Neural crest cell (in vitro differentiated cells): ENCODE measurements around the gene KIF9. TPM values are rescaled to one million over a fixed set of nuclear protein-coding genes. Genes with fewer than 3 reads are reported as not detected.

Source experiments
- DNase-seq: peaks from one replicate; pipeline ENCODE4 v3.0.0; 2021; ENCODE audit warnings: low read depth, mixed read lengths, low spot score
- H3K27ac Mint-ChIP-seq: one replicate; pipeline ENCODE4 v1.8.0; 2021; ENCODE audit warnings: mild to moderate bottlenecking, mixed read lengths; ENCODE audit not compliant: unreplicated experiment
- H3K27me3 Mint-ChIP-seq: 2 replicates; pipeline ENCODE4 v1.8.0; 2021; ENCODE audit warnings: low read depth, mild to moderate bottlenecking, mixed read lengths
- H3K36me3 Mint-ChIP-seq: 2 replicates; pipeline ENCODE4 v1.8.0; 2021; ENCODE audit warnings: low read depth, mild to moderate bottlenecking, mixed read lengths
- H3K4me1 Mint-ChIP-seq: 2 replicates; pipeline ENCODE4 v1.8.0; 2021; ENCODE audit warnings: mixed read lengths
- H3K4me3 Mint-ChIP-seq: one replicate; pipeline ENCODE4 v1.8.0; 2021; ENCODE audit warnings: mild to moderate bottlenecking, mixed read lengths
- H3K9me3 Mint-ChIP-seq: 2 replicates; pipeline ENCODE4 v1.8.0; 2021; ENCODE audit warnings: mixed read lengths
- CTCF ChIP-seq: fragments of 200-600 bp; sonication (generic); conservative IDR thresholded peaks from 2 replicates; pipeline ENCODE4 v1.5.0; 2021; ENCODE audit warnings: antibody characterized with exemption, mild to moderate bottlenecking
- total RNA-seq: library from RNA; stranded (reverse); gene quantifications from 2 replicates; pipeline ENCODE4 v1.2.1, GENCODE V29; 2021

Gene KIF9
- total RNA-seq, 1 donor from 2014 or later: 7.1 TPM

GRCh38 chr3:47228088-47228487, 54.5 kb downstream of the KIF9 start:
- Mint-ChIP-seq H3K27ac (no peak overlapping the region), H3K27me3 (no peaks in the 10 kb centered on the region), H3K4me1 (no peaks in the 10 kb centered on the region), H3K36me3 (no peaks in the 10 kb centered on the region), H3K9me3 (no peaks in the 10 kb centered on the region), H3K4me3 (no peak overlapping the region)
- TF ChIP-seq CTCF: no peak
- DNase-seq: no peak

- H3K4me3 Mint-ChIP-seq: no peak overlapping the region
- H3K27ac Mint-ChIP-seq: no peak overlapping the region
These were observed 54.9 kb downstream of the KIF9 start for GRCh38 chr3:47227678-47228077.

GRCh38 chr3:47225310-47225906, 57.2 kb downstream of the KIF9 start:
- no peak for TF ChIP-seq CTCF
- Mint-ChIP-seq H3K36me3 (no peaks in the 10 kb centered on the region), H3K9me3 (peaks cover 2% of the 10 kb centered on the region), H3K4me1 (no peaks in the 10 kb centered on the region), H3K27me3 (no peaks in the 10 kb centered on the region), H3K27ac (no peak overlapping the region), H3K4me3 (no peak overlapping the region)
- DNase-seq: no peak

More at GRCh38 chr3:47227678-47228077, 54.9 kb downstream of the KIF9 start:
- H3K4me1 Mint-ChIP-seq: no peaks in the 10 kb centered on the region
- no peaks in the 10 kb centered on the region for H3K27me3 Mint-ChIP-seq
- H3K36me3 Mint-ChIP-seq: no peaks in the 10 kb centered on the region
- TF ChIP-seq CTCF: no peak
- DNase-seq: no peak
- no peaks in the 10 kb centered on the region for H3K9me3 Mint-ChIP-seq

- Mint-ChIP-seq H3K27me3 (no peaks in the 10 kb centered on the region), H3K9me3 (peaks cover 3% of the 10 kb centered on the region)
These were observed 58.8 kb downstream of the KIF9 start for GRCh38 chr3:47223755-47224154.

GRCh38 chr3:47221798-47222197, 60.8 kb downstream of the KIF9 start:
- no peak for TF ChIP-seq CTCF
- no peak overlapping the region for H3K27ac Mint-ChIP-seq
- no peaks in the 10 kb centered on the region for H3K4me1 Mint-ChIP-seq
- no peaks in the 10 kb centered on the region for H3K27me3 Mint-ChIP-seq
- H3K4me3 Mint-ChIP-seq: no peak overlapping the region
- DNase-seq: no peak
- peaks cover 3% of the 10 kb centered on the region for H3K9me3 Mint-ChIP-seq
- H3K36me3 Mint-ChIP-seq: no peaks in the 10 kb centered on the region

More at GRCh38 chr3:47223755-47224154, 58.8 kb downstream of the KIF9 start:
- no peaks in the 10 kb centered on the region for H3K4me1 Mint-ChIP-seq
- H3K4me3 Mint-ChIP-seq: no peak overlapping the region
- no peaks in the 10 kb centered on the region for H3K36me3 Mint-ChIP-seq
- TF ChIP-seq CTCF: no peak
- no peak overlapping the region for H3K27ac Mint-ChIP-seq
- DNase-seq: no peak
